ENCODE results near the gene CCDC3.

- TF ChIP-seq CTCF (conservative IDR thresholded peaks at IDR 0.05; ENCODE audit: low read depth, low read length) (no peak), EZH2 (IDR thresholded peaks at IDR 0.05; ENCODE audit: borderline replicate concordance, low read depth, low read length, poor library complexity, severe bottlenecking) (no peak)
Measured at GRCh38 chr10:12929381-12929780, 72.1 kb downstream of the CCDC3 start.
